Measurements from ENCODE around the gene HDGFL3. TPM values are rescaled to one million over a fixed set of nuclear protein-coding genes. Genes with fewer than 3 reads are reported as not detected.
"Not testable (repeated sequence)": the region's sequence is repeated elsewhere in the genome, so short reads cannot be mapped to it uniquely, and the experiment has no call there.

HDGFL3 gene
- total RNA-seq, 2 experiments from 2014 or later: 26.6 to 29.0 TPM

DNA sequence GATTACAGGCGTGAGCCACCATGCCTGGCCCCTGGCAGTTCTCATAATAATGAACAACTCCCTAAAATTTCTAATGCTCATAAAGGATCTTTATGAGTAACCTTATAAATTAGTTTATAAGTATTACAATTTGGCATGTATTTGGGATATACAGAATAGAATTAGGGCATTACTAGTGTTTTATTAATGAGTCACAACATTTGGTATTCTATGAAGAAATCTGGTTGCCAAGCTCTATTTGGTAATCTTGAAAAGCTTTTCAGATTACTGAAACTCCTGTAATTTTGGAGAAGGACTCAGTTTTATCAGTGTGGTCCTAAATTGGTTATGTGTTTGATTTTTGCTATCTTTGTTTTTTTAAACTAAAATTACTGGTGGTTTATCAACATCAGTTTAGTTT is 54.3 kb downstream of the HDGFL3 start:
- H3K27me3 Mint-ChIP-seq: no peaks in the 10 kb centered on the region
- peaks cover 6% of the 10 kb centered on the region for H3K4me1 Mint-ChIP-seq
- H3K4me3 Mint-ChIP-seq: no peak overlapping the region
- H3K9me3 Mint-ChIP-seq: no peaks in the 10 kb centered on the region
- ATAC-seq (ENCODE audit: low read depth) (no peak), DNase-seq (no peak)
- no peak overlapping the region for H3K27ac Mint-ChIP-seq
- H3K36me3 Mint-ChIP-seq: peaks cover 24% of the 10 kb centered on the region
- POLR2A ChIA-PET: interaction anchor here (0.6 kb wide), 1 partner anchor 56 kb away, joined by 3 read pairs; no protein-coding TSS in a partner anchor

DNA sequence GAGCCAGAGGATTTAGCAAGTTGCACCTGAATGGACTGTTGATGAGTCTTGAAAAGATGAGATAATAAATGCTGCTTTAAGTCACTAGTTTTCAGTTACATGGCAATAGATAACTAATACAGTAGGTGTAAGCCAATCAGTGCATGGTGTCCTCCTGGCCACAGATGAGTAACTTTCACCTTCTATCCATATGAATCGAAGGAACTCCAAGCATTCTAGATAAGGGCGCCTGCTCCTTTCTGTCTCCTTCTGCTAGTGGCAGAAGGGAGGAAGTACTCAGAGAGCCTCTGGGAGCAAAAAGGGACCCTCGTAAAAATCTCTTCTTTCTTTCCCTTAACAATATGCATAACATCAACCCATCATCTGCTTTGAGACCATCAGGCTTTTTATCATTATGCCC is 62.9 kb downstream of the HDGFL3 start:
- Mint-ChIP-seq H3K27ac (no peak overlapping the region), H3K36me3 (peaks cover 34% of the 10 kb centered on the region), H3K9me3 (peaks cover 3% of the 10 kb centered on the region), H3K27me3 (peaks cover 11% of the 10 kb centered on the region), H3K4me1 (peaks cover 2% of the 10 kb centered on the region), H3K4me3 (no peak overlapping the region)
- no peak for DNase-seq
- ATAC-seq (ENCODE audit: low read depth): no peak
- POLR2A ChIA-PET: interaction anchor here (0.5 kb wide), 1 partner anchor 66 kb away, joined by 3 read pairs; no protein-coding TSS in a partner anchor

DNA sequence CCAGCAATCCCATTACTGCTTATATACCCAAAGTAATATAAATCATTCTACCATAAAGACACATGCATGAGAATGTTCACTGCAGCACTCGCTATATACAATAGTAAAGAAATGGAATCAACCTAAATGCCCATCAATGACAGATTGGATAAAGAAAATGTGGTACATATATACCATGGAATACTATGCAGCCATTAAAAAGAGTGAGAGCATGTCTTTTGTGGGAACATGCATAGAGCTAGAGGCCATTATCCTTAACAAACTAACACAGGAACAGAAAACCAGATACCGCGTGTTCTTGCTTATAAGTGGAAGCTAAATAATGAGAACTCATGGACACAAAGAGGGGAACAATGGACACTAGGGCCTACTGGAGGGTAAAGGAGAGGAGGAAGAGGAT is 65.5 kb downstream of the HDGFL3 start:
- peaks cover 22% of the 10 kb centered on the region for H3K36me3 Mint-ChIP-seq
- H3K9me3 Mint-ChIP-seq; H3K4me3 Mint-ChIP-seq; H3K27ac Mint-ChIP-seq; DNase-seq; H3K4me1 Mint-ChIP-seq; ATAC-seq (ENCODE audit: low read depth); H3K27me3 Mint-ChIP-seq: not testable (repeated sequence)
- POLR2A ChIA-PET: interaction anchor here (1.4 kb wide), 1 partner anchor 34 kb away, joined by 3 read pairs; no protein-coding TSS in a partner anchor

DNA sequence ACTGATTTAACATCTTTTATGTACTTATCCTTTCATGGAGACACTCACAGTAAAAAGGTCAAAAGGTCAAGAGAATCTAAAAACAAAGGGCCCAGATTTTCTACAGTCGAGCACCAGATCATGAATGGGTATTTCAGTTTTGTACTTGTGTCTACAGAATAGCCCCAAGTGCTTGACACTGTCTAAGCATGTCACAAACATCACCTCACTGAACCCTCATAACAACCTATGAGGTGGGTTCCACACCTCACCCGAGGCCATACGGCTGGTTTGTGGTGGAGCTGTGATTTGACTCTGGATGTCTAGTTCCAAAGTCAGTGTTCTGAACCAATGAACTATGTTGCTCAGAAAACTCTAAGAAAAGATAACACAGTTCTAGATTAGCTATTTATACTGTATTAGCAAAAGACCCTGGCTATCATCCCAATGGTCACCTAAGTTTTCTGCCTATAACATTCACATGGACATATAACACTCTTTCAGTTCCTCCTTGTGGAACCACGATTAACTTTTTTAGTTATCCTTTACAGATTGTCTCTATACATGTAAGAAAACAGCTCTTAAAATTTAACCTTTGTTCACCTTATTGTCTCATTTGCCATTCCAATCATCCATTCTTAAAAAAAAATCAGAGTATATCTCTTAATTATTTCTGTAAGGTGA is 74.6 kb downstream of the HDGFL3 start:
- no peaks in the 10 kb centered on the region for H3K4me1 Mint-ChIP-seq
- H3K27me3 Mint-ChIP-seq: no peaks in the 10 kb centered on the region
- ATAC-seq (ENCODE audit: low read depth) (no peak), DNase-seq (no peak)
- no peak overlapping the region for H3K4me3 Mint-ChIP-seq
- H3K27ac Mint-ChIP-seq: no peak overlapping the region
- no peaks in the 10 kb centered on the region for H3K9me3 Mint-ChIP-seq
- peaks cover 16% of the 10 kb centered on the region for H3K36me3 Mint-ChIP-seq
- POLR2A ChIA-PET: no interaction called here

DNA sequence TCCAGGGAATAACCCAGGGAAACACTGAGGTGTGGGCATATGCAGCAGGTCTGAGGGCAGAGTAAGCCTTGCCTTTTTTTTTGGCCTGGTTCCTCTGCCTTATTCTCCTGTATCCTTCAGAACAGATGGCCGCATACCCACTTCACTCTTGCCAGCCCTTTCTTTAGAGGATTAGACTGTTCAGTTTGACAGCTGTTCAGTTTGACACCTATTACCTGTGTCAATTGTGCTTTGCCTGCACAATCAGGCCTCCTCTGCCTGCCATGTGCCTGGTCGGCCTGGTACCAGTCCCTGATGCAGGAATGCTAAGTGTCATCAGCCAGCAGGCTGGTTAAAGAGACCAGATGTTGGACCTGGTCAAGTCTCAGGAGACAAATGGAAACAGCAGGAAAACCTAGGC is 77.8 kb downstream of the HDGFL3 start:
- H3K27ac Mint-ChIP-seq: no peak overlapping the region
- peaks cover 23% of the 10 kb centered on the region for H3K36me3 Mint-ChIP-seq
- H3K27me3 Mint-ChIP-seq: no peaks in the 10 kb centered on the region
- DNase-seq (no peak), ATAC-seq (ENCODE audit: low read depth) (no peak)
- peaks cover 8% of the 10 kb centered on the region for H3K4me1 Mint-ChIP-seq
- POLR2A ChIA-PET: no interaction called here
- H3K4me3 Mint-ChIP-seq: no peak overlapping the region
- H3K9me3 Mint-ChIP-seq: no peaks in the 10 kb centered on the region

DNA sequence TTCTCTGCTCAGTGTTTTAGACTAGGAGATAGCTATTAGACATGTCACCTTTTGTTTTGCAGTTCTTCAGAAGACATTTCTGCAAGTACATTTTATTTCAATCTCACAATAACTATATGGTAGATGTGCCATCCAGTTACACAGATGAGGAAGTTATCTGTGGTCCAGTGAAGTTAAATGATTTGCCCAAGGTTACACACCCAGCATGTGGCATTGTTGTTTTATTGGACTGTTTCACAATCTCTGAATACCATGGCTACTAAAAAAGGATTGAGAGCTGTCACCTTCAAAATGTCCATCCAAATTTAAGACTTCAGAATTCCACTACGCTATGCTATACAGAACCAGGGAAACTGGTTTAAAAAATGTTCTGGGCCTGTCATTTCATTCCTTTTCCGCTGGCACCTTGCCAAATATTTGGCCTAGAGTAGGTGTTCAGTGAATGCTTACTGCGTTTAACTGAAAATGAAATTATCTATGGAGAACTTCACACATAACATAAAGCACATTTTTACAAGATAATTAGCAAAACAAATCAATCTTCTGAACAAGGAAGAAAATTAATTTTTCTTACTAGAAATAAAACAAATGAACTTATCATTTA is 80.0 kb downstream of the HDGFL3 start:
- Mint-ChIP-seq H3K27ac (no peak overlapping the region), H3K4me1 (peaks cover 8% of the 10 kb centered on the region), H3K27me3 (no peaks in the 10 kb centered on the region), H3K9me3 (no peaks in the 10 kb centered on the region), H3K4me3 (no peak overlapping the region), H3K36me3 (peaks cover 30% of the 10 kb centered on the region)
- DNase-seq (no peak), ATAC-seq (ENCODE audit: low read depth) (no peak)
- POLR2A ChIA-PET: interaction anchor here (1.3 kb wide), 1 partner anchor 19 kb away, joined by 4 read pairs; no protein-coding TSS in a partner anchor

DNA sequence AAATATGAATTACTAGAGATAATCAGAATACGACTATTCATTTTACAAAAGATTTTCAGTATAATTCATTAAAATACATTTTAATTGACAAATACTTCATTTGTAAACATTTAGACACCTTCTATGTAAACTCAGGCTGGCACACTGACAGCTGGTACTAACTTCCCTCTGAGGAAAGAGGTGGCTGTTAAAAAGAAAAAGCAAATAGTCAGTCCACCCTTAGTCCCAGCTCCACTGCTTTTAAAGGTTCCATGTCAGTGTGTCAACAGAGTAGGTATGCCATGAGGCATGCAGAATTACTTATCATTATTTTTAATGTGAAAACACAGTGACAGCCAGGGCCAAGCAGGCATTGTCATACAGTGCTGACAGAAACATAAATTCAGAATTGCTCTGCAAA is 84.1 kb downstream of the HDGFL3 start:
- POLR2A ChIA-PET: no interaction called here
- ATAC-seq (ENCODE audit: low read depth) (no peak), DNase-seq (no peak)
- H3K36me3 Mint-ChIP-seq: peaks cover 40% of the 10 kb centered on the region
- no peak overlapping the region for H3K27ac Mint-ChIP-seq
- H3K4me1 Mint-ChIP-seq: peaks cover 8% of the 10 kb centered on the region
- no peaks in the 10 kb centered on the region for H3K9me3 Mint-ChIP-seq
- H3K27me3 Mint-ChIP-seq: no peaks in the 10 kb centered on the region
- H3K4me3 Mint-ChIP-seq: no peak overlapping the region

DNA sequence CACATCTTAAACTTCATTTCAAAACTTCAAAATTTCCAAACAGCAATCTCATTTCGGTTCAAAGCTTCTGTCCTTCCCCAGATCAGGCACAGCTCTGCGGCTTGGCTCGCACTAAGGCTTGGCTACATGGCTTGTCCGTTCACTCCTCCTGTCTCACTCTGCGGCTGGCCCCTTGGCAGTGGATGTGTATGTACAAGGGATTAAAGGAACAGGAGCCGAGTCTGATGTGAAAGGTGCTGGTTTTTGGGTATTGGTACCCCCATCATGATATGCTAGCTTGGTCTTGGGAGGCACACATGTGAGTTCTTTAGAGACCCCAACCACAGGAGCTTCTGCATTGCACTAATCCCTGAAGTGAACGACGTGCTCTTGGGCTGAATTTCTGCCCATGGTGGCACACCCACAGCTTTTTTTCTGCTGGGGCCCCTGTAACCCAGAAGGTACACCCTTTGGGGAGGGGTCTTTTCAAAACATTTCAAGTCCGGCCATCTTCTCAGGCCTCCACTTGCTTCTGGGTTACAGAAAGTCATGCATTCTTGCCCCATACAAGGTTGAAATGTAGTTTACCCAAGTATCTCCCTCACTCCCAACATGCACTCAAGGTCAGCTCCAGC is 87.5 kb downstream of the HDGFL3 start:
- Mint-ChIP-seq H3K4me1 (no peaks in the 10 kb centered on the region), H3K9me3 (no peaks in the 10 kb centered on the region), H3K4me3 (no peak overlapping the region), H3K36me3 (peaks cover 37% of the 10 kb centered on the region), H3K27me3 (no peaks in the 10 kb centered on the region), H3K27ac (no peak overlapping the region)
- POLR2A ChIA-PET: no interaction called here
- ATAC-seq (ENCODE audit: low read depth) (no peak), DNase-seq (no peak)

DNA sequence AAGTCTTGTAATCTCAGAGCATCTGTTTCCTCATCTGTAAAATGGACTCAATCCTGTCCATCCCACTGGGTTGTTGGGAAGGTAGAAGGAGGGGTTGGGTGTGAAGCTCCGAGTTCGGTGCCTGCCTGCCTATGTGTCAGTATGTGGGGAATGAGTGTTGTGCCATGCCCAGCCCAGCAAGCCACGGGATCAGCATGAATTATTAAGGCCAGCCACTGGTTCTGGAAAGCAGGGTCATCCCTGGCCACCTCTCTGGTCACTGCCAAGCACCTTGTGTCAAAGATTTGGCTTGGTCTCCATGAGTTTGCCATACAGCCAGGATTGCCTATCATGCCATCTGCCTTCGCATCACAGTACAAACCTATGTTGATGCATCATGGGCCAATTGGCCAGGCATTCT is 88.7 kb downstream of the HDGFL3 start:
- Mint-ChIP-seq H3K36me3 (peaks cover 42% of the 10 kb centered on the region), H3K27ac (no peak overlapping the region), H3K9me3 (no peaks in the 10 kb centered on the region), H3K27me3 (no peaks in the 10 kb centered on the region), H3K4me3 (no peak overlapping the region), H3K4me1 (no peaks in the 10 kb centered on the region)
- POLR2A ChIA-PET: no interaction called here
- ATAC-seq (ENCODE audit: low read depth) (no peak), DNase-seq (no peak)

DNA sequence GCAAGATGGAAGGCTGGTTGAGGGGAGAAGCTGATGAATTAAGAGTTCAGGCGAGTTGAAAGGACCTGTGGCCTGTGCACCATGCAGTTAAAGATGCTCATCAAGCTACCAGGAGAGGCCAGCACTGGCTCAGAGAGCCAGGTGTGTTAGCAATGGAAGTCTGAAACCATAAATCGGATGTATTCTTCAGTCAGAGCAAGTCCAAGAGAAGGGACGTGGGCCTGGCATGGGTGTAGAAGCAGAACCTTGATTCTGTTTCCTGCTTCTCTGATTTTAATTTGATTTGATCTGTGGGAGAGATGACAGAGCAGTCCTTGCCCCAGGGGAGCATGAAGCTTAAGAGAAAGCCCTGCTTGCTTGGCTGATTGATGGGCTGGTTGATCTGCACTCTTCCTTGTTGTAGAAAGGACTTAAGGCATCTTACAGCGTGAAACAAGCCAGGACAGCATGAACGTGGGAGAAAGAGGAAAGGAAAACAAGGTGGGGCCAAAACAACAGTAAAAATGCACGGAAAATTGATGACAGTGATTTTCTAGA is 89.3 kb downstream of the HDGFL3 start:
- ATAC-seq (ENCODE audit: low read depth): no peak
- POLR2A ChIA-PET: no interaction called here

DNA sequence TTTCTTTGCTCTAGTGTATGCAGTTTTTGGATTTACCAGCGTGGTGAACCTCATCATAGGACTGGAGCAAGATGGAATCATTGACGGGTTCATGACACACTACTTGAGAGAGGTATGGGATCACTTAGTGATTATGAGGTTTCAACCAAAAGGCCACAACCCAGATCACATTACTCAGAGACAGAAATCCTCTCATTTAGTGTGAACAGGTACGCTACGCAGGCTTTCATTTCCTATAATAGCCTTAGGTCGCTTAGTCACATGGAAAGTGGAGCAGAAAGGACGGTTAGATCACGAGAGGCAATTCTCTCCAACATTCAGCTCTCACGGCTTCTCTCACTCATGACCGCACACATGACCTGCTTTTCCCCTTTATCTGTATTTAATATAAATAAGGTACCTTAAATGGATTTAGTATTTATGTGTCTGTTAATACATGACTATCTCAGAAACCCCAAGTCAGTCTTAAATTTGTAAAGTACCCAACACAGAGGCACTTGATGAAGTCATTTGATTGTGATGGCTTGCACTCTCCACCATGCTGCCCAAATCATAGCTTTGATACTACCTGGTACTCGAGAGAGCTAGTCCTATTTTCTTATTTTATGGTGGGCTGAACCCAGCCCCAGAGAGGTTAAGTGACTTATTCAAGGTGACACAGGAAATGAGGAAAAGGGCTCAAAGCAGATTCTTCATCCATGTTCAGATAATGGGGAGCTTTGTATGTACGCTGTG is 91.6 kb downstream of the HDGFL3 start:
- Mint-ChIP-seq H3K27me3 (no peaks in the 10 kb centered on the region), H3K27ac (no peak overlapping the region), H3K36me3 (peaks cover 43% of the 10 kb centered on the region), H3K9me3 (peaks cover 3% of the 10 kb centered on the region), H3K4me3 (no peak overlapping the region), H3K4me1 (peaks cover 12% of the 10 kb centered on the region)
- no peak for DNase-seq
- POLR2A ChIA-PET: no interaction called here
- ATAC-seq (ENCODE audit: low read depth): no peak

More for the DNA sequence above, 89.3 kb downstream of the HDGFL3 start:
- H3K27ac Mint-ChIP-seq: no peak overlapping the region
- no peak for DNase-seq
- H3K4me1 Mint-ChIP-seq: no peaks in the 10 kb centered on the region
- no peaks in the 10 kb centered on the region for H3K27me3 Mint-ChIP-seq
- no peak overlapping the region for H3K4me3 Mint-ChIP-seq
- peaks cover 44% of the 10 kb centered on the region for H3K36me3 Mint-ChIP-seq
- H3K9me3 Mint-ChIP-seq: no peaks in the 10 kb centered on the region

DNA sequence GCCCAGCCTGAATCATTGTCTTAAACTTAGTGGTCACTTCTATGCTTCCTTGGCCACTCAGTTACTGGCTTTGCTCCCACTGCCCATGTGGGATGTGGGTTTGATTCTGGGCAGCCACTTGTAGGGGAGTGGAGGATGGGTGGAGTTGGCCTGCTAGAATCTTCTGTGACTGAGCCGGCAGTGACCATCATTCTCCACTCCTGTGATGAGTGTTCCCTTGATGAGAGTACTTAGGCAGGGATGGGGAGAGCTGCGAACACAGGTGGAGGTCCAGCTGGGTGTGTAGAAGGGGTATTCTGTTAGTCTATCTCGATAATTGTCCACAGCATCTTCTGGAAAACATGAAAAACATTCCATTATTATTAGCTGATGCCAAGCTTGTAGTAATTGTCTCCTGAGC is 92.2 kb downstream of the HDGFL3 start:
- H3K36me3 Mint-ChIP-seq: peaks cover 44% of the 10 kb centered on the region
- DNase-seq (no peak), ATAC-seq (ENCODE audit: low read depth) (no peak)
- H3K27ac Mint-ChIP-seq: no peak overlapping the region
- no peak overlapping the region for H3K4me3 Mint-ChIP-seq
- H3K9me3 Mint-ChIP-seq: peaks cover 3% of the 10 kb centered on the region
- peaks cover 13% of the 10 kb centered on the region for H3K4me1 Mint-ChIP-seq
- H3K27me3 Mint-ChIP-seq: no peaks in the 10 kb centered on the region
- POLR2A ChIA-PET: no interaction called here

DNA sequence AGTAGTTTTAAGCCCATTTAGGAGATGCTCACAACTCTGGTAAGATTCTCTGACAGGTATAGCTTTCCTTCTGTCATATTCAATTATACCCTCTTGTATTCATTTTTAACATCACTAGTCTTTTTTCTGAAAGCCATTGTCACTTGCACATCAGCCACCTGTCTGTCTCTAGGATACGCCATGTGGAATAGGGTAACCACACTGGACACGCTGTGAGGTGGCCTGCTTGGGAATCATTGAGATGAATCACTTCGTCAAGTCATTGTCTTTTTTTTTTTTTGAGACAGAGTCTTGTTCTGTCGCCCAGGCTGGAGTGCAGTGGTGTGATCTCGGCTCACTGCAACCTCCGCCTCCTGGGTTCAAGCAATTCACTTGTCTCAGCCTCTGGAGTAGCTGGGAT is 92.8 kb downstream of the HDGFL3 start:
- H3K27ac Mint-ChIP-seq: no peak overlapping the region
- H3K27me3 Mint-ChIP-seq: no peaks in the 10 kb centered on the region
- H3K4me3 Mint-ChIP-seq: no peak overlapping the region
- peaks cover 45% of the 10 kb centered on the region for H3K36me3 Mint-ChIP-seq
- peaks cover 3% of the 10 kb centered on the region for H3K9me3 Mint-ChIP-seq
- peaks cover 18% of the 10 kb centered on the region for H3K4me1 Mint-ChIP-seq
- no peak for ATAC-seq (ENCODE audit: low read depth)
- no peak for DNase-seq
- POLR2A ChIA-PET: interaction anchor here (0.7 kb wide), 1 partner anchor 24 kb away, joined by 3 read pairs; no protein-coding TSS in a partner anchor
